Ectodermal cell (in vitro differentiated cells): ENCODE data around the gene IL1RAPL1.

ENCODE experiments used
- H3K27ac ChIP-seq: 2 replicates; pipeline ENCODE4 v1.7.0; 2013; ENCODE audit warnings: mild to moderate bottlenecking, low read depth, low read length; ENCODE audit not compliant: insufficient read depth, poor library complexity, severe bottlenecking
- H3K27me3 ChIP-seq: 2 replicates; pipeline ENCODE4 v1.7.0; 2013; ENCODE audit warnings: mild to moderate bottlenecking, low read length; ENCODE audit not compliant: insufficient read depth, control insufficient read depth, poor library complexity, severe bottlenecking
- H3K36me3 ChIP-seq: one replicate; pipeline ENCODE4 v1.7.0; 2013; ENCODE audit warnings: low read length; ENCODE audit not compliant: control insufficient read depth, insufficient read depth
- H3K4me1 ChIP-seq: one replicate; pipeline ENCODE4 v1.7.0; 2013; ENCODE audit warnings: low read length; ENCODE audit not compliant: control insufficient read depth, insufficient read depth
- H3K4me3 ChIP-seq: 2 replicates; pipeline ENCODE4 v1.7.0; 2013; ENCODE audit warnings: low read depth, low read length, control low read depth; ENCODE audit not compliant: insufficient read depth
- H3K9me3 ChIP-seq: 2 replicates; pipeline ENCODE4 v1.7.0; 2013; ENCODE audit warnings: mild to moderate bottlenecking, low read length, moderate library complexity; ENCODE audit not compliant: control insufficient read depth
- WGBS, 2 experiments: methylation state at CpG; one replicate each; pipeline ENCODE4 v1.1.7; 2013; ENCODE audit warnings: missing lambda C conversion rate in 2 of 2; 5-methylcytosine and 5-hydroxymethylcytosine counted together

IL1RAPL1 gene

GRCh38 chrX:29604381-29604780 lies 1017.1 kb downstream of the IL1RAPL1 start:
- Histone ChIP-seq H3K36me3 (no peaks in the 10 kb centered on the region), H3K4me1 (no peaks in the 10 kb centered on the region), H3K4me3 (no peak overlapping the region), H3K9me3 (no peaks in the 10 kb centered on the region), H3K27me3 (no peaks in the 10 kb centered on the region), H3K27ac (no peak overlapping the region)
- 86 to 96% methylated on average over 5 to 7 of the region's 7 CpGs for WGBS, 2 experiments

- 95 to 96% methylated on average over 3 of the region's 3 CpGs for WGBS, 2 experiments
- no peak overlapping the region for H3K27ac ChIP-seq
- no peaks in the 10 kb centered on the region for H3K27me3 ChIP-seq
- no peaks in the 10 kb centered on the region for H3K9me3 ChIP-seq
- H3K36me3 ChIP-seq, result no peaks in the 10 kb centered on the region
- no peaks in the 10 kb centered on the region for H3K4me1 ChIP-seq
- H3K4me3 ChIP-seq, result no peak overlapping the region
These were observed 1030.0 kb downstream of the IL1RAPL1 start for GRCh38 chrX:29617276-29617675.

- Histone ChIP-seq H3K4me1 (no peaks in the 10 kb centered on the region), H3K4me3 (no peak overlapping the region), H3K36me3 (no peaks in the 10 kb centered on the region), H3K27ac (no peak overlapping the region), H3K27me3 (no peaks in the 10 kb centered on the region), H3K9me3 (no peaks in the 10 kb centered on the region)
- WGBS, 2 experiments, result 81 to 90% methylated on average over 3 to 4 of the region's 4 CpGs
These were observed 1030.5 kb downstream of the IL1RAPL1 start for GRCh38 chrX:29617725-29618124.

- Histone ChIP-seq H3K27ac (no peak overlapping the region), H3K36me3 (no peaks in the 10 kb centered on the region), H3K9me3 (no peaks in the 10 kb centered on the region), H3K4me1 (no peaks in the 10 kb centered on the region), H3K27me3 (no peaks in the 10 kb centered on the region), H3K4me3 (no peak overlapping the region)
- 100% methylated on average over 1 of the region's 1 CpG for WGBS, 2 experiments
These were observed 1040.6 kb downstream of the IL1RAPL1 start for GRCh38 chrX:29627833-29628232.

GRCh38 chrX:29634516-29634915 lies 1047.3 kb downstream of the IL1RAPL1 start:
- Histone ChIP-seq H3K27me3 (no peaks in the 10 kb centered on the region), H3K9me3 (no peaks in the 10 kb centered on the region), H3K36me3 (no peaks in the 10 kb centered on the region), H3K4me1 (no peaks in the 10 kb centered on the region), H3K4me3 (no peak overlapping the region), H3K27ac (no peak overlapping the region)
- WGBS, 2 experiments, result 100% methylated on average over 1 of the region's 2 CpGs; no CpG with 5 or more reads in 1 of the 2 experiments

GRCh38 chrX:29636331-29636730 lies 1049.1 kb downstream of the IL1RAPL1 start:
- H3K36me3 ChIP-seq, result no peaks in the 10 kb centered on the region
- no peak overlapping the region for H3K4me3 ChIP-seq
- whole genome bisulfite sequencing, 2 experiments, result 96 to 100% methylated on average over 1 to 3 of the region's 3 CpGs
- no peaks in the 10 kb centered on the region for H3K4me1 ChIP-seq
- no peak overlapping the region for H3K27ac ChIP-seq
- no peaks in the 10 kb centered on the region for H3K27me3 ChIP-seq
- no peaks in the 10 kb centered on the region for H3K9me3 ChIP-seq

GRCh38 chrX:29640106-29640505 lies 1052.9 kb downstream of the IL1RAPL1 start:
- H3K36me3 ChIP-seq, result no peaks in the 10 kb centered on the region
- no peaks in the 10 kb centered on the region for H3K27me3 ChIP-seq

GRCh38 chrX:29641461-29641860 lies 1054.2 kb downstream of the IL1RAPL1 start:
- WGBS, 2 experiments, result 91 to 96% methylated on average over 1 of the region's 1 CpG
- Histone ChIP-seq H3K36me3 (no peaks in the 10 kb centered on the region), H3K27ac (no peak overlapping the region), H3K4me3 (no peak overlapping the region), H3K9me3 (no peaks in the 10 kb centered on the region), H3K4me1 (no peaks in the 10 kb centered on the region), H3K27me3 (no peaks in the 10 kb centered on the region)

More at GRCh38 chrX:29640106-29640505, 1052.9 kb downstream of the IL1RAPL1 start:
- no peak overlapping the region for H3K4me3 ChIP-seq
- H3K27ac ChIP-seq, result no peak overlapping the region
- 80 to 100% methylated on average over 1 to 2 of the region's 2 CpGs for WGBS, 2 experiments
- H3K9me3 ChIP-seq, result no peaks in the 10 kb centered on the region
- no peaks in the 10 kb centered on the region for H3K4me1 ChIP-seq

- WGBS, 2 experiments, result 100% methylated on average over 2 of the region's 2 CpGs; no CpG with 5 or more reads in 1 of the 2 experiments
- Histone ChIP-seq H3K4me3 (no peak overlapping the region), H3K4me1 (no peaks in the 10 kb centered on the region), H3K9me3 (no peaks in the 10 kb centered on the region), H3K36me3 (no peaks in the 10 kb centered on the region), H3K27me3 (no peaks in the 10 kb centered on the region), H3K27ac (no peak overlapping the region)
These were observed 1055.9 kb downstream of the IL1RAPL1 start for GRCh38 chrX:29643181-29643580.

GRCh38 chrX:29648161-29648560 lies 1060.9 kb downstream of the IL1RAPL1 start:
- H3K9me3 ChIP-seq, result no peaks in the 10 kb centered on the region
- H3K4me1 ChIP-seq, result no peaks in the 10 kb centered on the region
- H3K27me3 ChIP-seq, result no peaks in the 10 kb centered on the region
- no peaks in the 10 kb centered on the region for H3K36me3 ChIP-seq
- no peak overlapping the region for H3K27ac ChIP-seq
- no peak overlapping the region for H3K4me3 ChIP-seq
- 90 to 94% methylated on average over 1 of the region's 1 CpG for WGBS, 2 experiments

- Histone ChIP-seq H3K4me1 (no peaks in the 10 kb centered on the region), H3K4me3 (no peak overlapping the region), H3K27ac (no peak overlapping the region), H3K36me3 (no peaks in the 10 kb centered on the region), H3K9me3 (no peaks in the 10 kb centered on the region), H3K27me3 (no peaks in the 10 kb centered on the region)
- 86% methylated on average over 1 of the region's 1 CpG; no CpG with 5 or more reads in 1 of the 2 experiments for WGBS, 2 experiments
These were observed 1065.2 kb downstream of the IL1RAPL1 start for GRCh38 chrX:29652484-29652883.
